ENCODE results near the gene LILRB3.

GRCh38 chr19:54203151-54203611 lies 19.6 kb downstream of the LILRB3 start:
- no peak for TF ChIP-seq POLR2A (IDR thresholded peaks at IDR 0.05)
- no peak for TF ChIP-seq CTCF (IDR thresholded peaks at IDR 0.05 in 8 of 11, conservative IDR thresholded peaks at IDR 0.05 in 3 of 11)
- no peak for TF ChIP-seq POLR2AphosphoS5 (IDR thresholded peaks at IDR 0.05)

Measured in spleen (tissue), 7 donors.